ENCODE data around the gene CYYR1.

CYYR1 gene

DNA sequence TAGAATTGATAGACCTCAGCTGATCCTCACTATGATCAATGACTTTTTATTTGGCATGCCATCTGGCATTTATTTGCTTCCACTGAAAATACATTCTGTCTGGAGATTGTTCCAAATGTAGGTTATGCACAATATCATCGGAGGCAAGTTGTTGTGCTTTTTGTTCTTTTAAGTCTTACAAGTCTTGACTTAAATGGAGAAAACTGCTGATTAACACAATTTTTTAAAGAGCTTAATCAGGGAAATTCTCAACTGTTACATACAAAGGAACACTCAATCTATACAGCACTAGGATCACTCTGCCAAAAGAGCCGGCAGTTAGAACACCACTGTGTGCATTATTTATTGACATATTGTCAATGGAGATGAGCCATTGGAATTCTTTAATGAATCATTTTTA, 19.2 kb downstream of the CYYR1 start:
- no peak overlapping the region for H3K4me3 ChIP-seq (ENCODE audit: low read length)
- no peak overlapping the region for H3K9ac ChIP-seq (ENCODE audit: low read depth, low read length)
- H3K36me3 ChIP-seq (ENCODE audit: insufficient read depth, low read depth, low read length): no peaks in the 10 kb centered on the region
- H3K27me3 ChIP-seq (ENCODE audit: insufficient read depth, low read length): no peaks in the 10 kb centered on the region
- no peaks in the 10 kb centered on the region for H3K9me3 ChIP-seq (ENCODE audit: insufficient read depth, low read depth, low read length)
- H3K27ac ChIP-seq (ENCODE audit: low read length): no peak overlapping the region
- no peaks in the 10 kb centered on the region for H3K4me1 ChIP-seq (ENCODE audit: insufficient read depth, low read length)

DNA sequence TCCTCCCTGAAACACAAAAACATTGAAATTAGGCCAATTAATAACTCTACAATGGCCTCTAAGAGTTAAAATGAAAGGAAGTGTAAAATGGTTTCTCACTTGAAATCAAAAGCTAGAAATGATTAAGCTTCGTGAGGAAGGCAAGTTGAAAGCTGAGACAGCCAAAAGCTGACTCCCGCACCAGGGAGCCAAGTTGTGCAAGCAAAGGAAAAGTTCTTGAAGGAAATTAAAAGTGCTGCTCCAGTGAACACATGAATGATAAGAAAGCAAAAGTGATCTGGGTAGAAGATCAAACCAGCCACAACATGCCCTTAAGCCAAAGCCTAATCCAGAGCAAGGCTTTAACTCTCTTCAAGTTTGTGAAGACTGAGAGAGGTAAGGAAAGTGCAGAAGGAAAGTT, 22.8 kb downstream of the CYYR1 start:
- Histone ChIP-seq H3K27me3 (ENCODE audit: insufficient read depth, low read length) (no peaks in the 10 kb centered on the region), H3K9ac (ENCODE audit: low read depth, low read length) (no peak overlapping the region), H3K4me3 (ENCODE audit: low read length) (no peak overlapping the region), H3K36me3 (ENCODE audit: insufficient read depth, low read depth, low read length) (no peaks in the 10 kb centered on the region), H3K9me3 (ENCODE audit: insufficient read depth, low read depth, low read length) (no peaks in the 10 kb centered on the region), H3K4me1 (ENCODE audit: insufficient read depth, low read length) (no peaks in the 10 kb centered on the region), H3K27ac (ENCODE audit: low read length) (no peak overlapping the region)

DNA sequence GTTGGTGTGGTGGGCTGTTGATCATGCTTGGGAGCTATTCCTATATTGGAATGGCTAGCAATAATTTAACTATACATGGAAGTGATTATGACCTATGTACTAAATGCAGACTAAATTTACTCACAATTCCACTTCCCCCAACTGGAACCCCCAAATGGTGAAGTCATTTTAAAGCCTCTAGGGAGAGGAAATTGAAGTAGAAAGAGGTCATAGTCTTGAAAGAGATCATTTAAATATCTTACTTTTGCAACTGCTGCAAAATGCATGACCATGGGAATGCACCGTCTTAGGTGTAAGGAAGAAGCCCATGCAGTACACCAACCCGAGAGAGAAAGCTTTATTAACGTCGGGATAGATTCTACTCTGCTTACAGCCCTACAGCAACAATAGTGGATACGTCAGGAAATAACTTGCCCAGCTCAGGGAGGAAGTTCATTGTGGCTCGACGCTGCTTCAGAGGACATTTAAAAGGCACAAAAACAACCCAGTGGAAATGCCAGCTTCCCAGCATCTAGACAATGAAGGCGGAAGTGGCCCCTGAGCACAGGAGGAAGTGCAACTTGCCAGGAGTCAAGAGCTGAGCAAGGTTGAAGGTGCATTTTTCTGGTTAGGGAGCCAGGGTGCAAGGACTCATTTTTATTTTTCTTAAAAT, 26.5 kb downstream of the CYYR1 start:
- H3K36me3 ChIP-seq (ENCODE audit: insufficient read depth, low read depth, low read length): no peaks in the 10 kb centered on the region
- H3K4me1 ChIP-seq (ENCODE audit: insufficient read depth, low read length): no peaks in the 10 kb centered on the region
- H3K27me3 ChIP-seq (ENCODE audit: insufficient read depth, low read length): no peaks in the 10 kb centered on the region
- H3K9me3 ChIP-seq (ENCODE audit: insufficient read depth, low read depth, low read length): no peaks in the 10 kb centered on the region
- H3K4me3 ChIP-seq (ENCODE audit: low read length): no peak overlapping the region
- H3K9ac ChIP-seq (ENCODE audit: low read depth, low read length): no peak overlapping the region
- no peak overlapping the region for H3K27ac ChIP-seq (ENCODE audit: low read length)

- Histone ChIP-seq H3K4me1 (ENCODE audit: insufficient read depth, low read length) (no peaks in the 10 kb centered on the region; the same call in 1 of the 2 replicates), H3K27ac (ENCODE audit: low read length) (no peak overlapping the region), H3K4me3 (ENCODE audit: low read length) (no peak overlapping the region), H3K9me3 (ENCODE audit: insufficient read depth, low read depth, low read length) (no peaks in the 10 kb centered on the region), H3K9ac (ENCODE audit: low read depth, low read length) (no peak overlapping the region), H3K27me3 (ENCODE audit: insufficient read depth, low read length) (no peaks in the 10 kb centered on the region), H3K36me3 (ENCODE audit: insufficient read depth, low read depth, low read length) (no peaks in the 10 kb centered on the region)
These were observed 28.8 kb downstream of the CYYR1 start for GRCh38 chr21:26544201-26544775.

GRCh38 chr21:26540651-26541050, 32.4 kb downstream of the CYYR1 start:
- Histone ChIP-seq H3K4me3 (ENCODE audit: low read length) (no peak overlapping the region), H3K9me3 (ENCODE audit: insufficient read depth, low read depth, low read length) (no peaks in the 10 kb centered on the region), H3K27ac (ENCODE audit: low read length) (no peak overlapping the region), H3K27me3 (ENCODE audit: insufficient read depth, low read length) (no peaks in the 10 kb centered on the region), H3K36me3 (ENCODE audit: insufficient read depth, low read depth, low read length) (no peaks in the 10 kb centered on the region), H3K9ac (ENCODE audit: low read depth, low read length) (no peak overlapping the region), H3K4me1 (ENCODE audit: insufficient read depth, low read length) (no peaks in the 10 kb centered on the region; the same call in 1 of the 2 replicates)

DNA sequence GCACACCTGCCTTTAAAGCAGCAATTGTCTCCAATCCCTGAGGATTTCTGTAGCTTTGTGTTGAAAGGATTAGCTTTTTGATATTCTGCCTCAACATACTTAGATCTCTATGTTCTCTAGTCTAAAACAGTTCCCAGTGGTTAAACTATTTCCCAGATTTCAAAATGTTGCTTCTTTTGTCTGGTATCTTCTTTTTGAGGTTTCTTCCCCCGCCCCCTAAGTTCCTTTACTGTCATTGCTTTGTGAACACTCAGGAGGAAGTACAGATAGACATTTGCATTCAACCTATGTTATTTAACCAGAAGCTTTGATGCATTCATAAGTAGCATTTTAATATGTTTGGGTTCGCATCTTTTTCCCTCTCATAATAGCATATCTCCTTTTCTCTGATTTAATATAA, 33.5 kb downstream of the CYYR1 start:
- Histone ChIP-seq H3K27me3 (ENCODE audit: insufficient read depth, low read length) (no peaks in the 10 kb centered on the region), H3K27ac (ENCODE audit: low read length) (no peak overlapping the region), H3K4me3 (ENCODE audit: low read length) (no peak overlapping the region), H3K4me1 (ENCODE audit: insufficient read depth, low read length) (no peaks in the 10 kb centered on the region; the same call in 1 of the 2 replicates), H3K36me3 (ENCODE audit: insufficient read depth, low read depth, low read length) (no peaks in the 10 kb centered on the region), H3K9me3 (ENCODE audit: insufficient read depth, low read depth, low read length) (no peaks in the 10 kb centered on the region), H3K9ac (ENCODE audit: low read depth, low read length) (no peak overlapping the region)

GRCh38 chr21:26534517-26534916, 38.6 kb downstream of the CYYR1 start:
- Histone ChIP-seq H3K27me3 (ENCODE audit: insufficient read depth, low read length) (no peaks in the 10 kb centered on the region), H3K9me3 (ENCODE audit: insufficient read depth, low read depth, low read length) (no peaks in the 10 kb centered on the region), H3K4me1 (ENCODE audit: insufficient read depth, low read length) (peaks cover 6% of the 10 kb centered on the region), H3K27ac (ENCODE audit: low read length) (no peak overlapping the region), H3K9ac (ENCODE audit: low read depth, low read length) (no peak overlapping the region), H3K36me3 (ENCODE audit: insufficient read depth, low read depth, low read length) (no peaks in the 10 kb centered on the region), H3K4me3 (ENCODE audit: low read length) (no peak overlapping the region)

DNA sequence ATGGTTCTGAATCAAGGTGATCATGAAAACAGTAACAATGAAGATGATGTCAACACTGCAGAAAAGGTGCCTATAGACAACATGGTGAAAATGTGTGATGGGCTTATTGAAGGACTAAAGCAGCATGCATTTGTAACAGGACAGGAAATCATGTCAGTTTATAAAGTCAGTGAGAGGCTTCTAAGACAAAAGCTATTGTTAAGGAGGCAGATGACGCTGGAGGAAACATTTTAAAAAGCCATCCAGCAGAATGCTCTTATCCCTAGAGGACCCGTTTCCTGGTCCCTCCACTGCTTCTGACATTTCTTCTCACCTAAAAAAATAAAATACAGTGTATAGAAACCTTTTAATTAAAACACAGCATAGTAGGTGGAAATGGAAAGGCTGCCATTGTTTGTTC, 40.9 kb downstream of the CYYR1 start:
- H3K4me3 ChIP-seq (ENCODE audit: low read length): no peak overlapping the region
- H3K36me3 ChIP-seq (ENCODE audit: insufficient read depth, low read depth, low read length): no peaks in the 10 kb centered on the region
- H3K27me3 ChIP-seq (ENCODE audit: insufficient read depth, low read length): no peaks in the 10 kb centered on the region
- H3K9me3 ChIP-seq (ENCODE audit: insufficient read depth, low read depth, low read length): no peaks in the 10 kb centered on the region
- no peak overlapping the region for H3K27ac ChIP-seq (ENCODE audit: low read length)
- no peak overlapping the region for H3K9ac ChIP-seq (ENCODE audit: low read depth, low read length)
- H3K4me1 ChIP-seq (ENCODE audit: insufficient read depth, low read length): peaks cover 6% of the 10 kb centered on the region

GRCh38 chr21:26529526-26529925, 43.6 kb downstream of the CYYR1 start:
- H3K9me3 ChIP-seq (ENCODE audit: insufficient read depth, low read depth, low read length): no peaks in the 10 kb centered on the region
- no peaks in the 10 kb centered on the region for H3K27me3 ChIP-seq (ENCODE audit: insufficient read depth, low read length)
- H3K4me3 ChIP-seq (ENCODE audit: low read length): no peak overlapping the region
- peaks cover 6% of the 10 kb centered on the region for H3K4me1 ChIP-seq (ENCODE audit: insufficient read depth, low read length)
- no peak overlapping the region for H3K27ac ChIP-seq (ENCODE audit: low read length)
- H3K36me3 ChIP-seq (ENCODE audit: insufficient read depth, low read depth, low read length): no peaks in the 10 kb centered on the region
- no peak overlapping the region for H3K9ac ChIP-seq (ENCODE audit: low read depth, low read length)

- no peaks in the 10 kb centered on the region for H3K27me3 ChIP-seq (ENCODE audit: insufficient read depth, low read length)
- no peak overlapping the region for H3K27ac ChIP-seq (ENCODE audit: low read length)
- no peak overlapping the region for H3K4me3 ChIP-seq (ENCODE audit: low read length)
- no peaks in the 10 kb centered on the region for H3K36me3 ChIP-seq (ENCODE audit: insufficient read depth, low read depth, low read length)
- H3K4me1 ChIP-seq (ENCODE audit: insufficient read depth, low read length): peaks cover 6% of the 10 kb centered on the region
- H3K9me3 ChIP-seq (ENCODE audit: insufficient read depth, low read depth, low read length): no peaks in the 10 kb centered on the region
- H3K9ac ChIP-seq (ENCODE audit: low read depth, low read length): no peak overlapping the region
These were observed 44.2 kb downstream of the CYYR1 start for GRCh38 chr21:26528882-26529281.

- H3K9ac ChIP-seq (ENCODE audit: low read depth, low read length): no peak overlapping the region
- no peaks in the 10 kb centered on the region for H3K27me3 ChIP-seq (ENCODE audit: insufficient read depth, low read length)
- no peak overlapping the region for H3K27ac ChIP-seq (ENCODE audit: low read length)
These were observed 50.4 kb downstream of the CYYR1 start for GRCh38 chr21:26522704-26523103.

GRCh38 chr21:26519142-26519541, 53.9 kb downstream of the CYYR1 start:
- H3K27me3 ChIP-seq (ENCODE audit: insufficient read depth, low read length): no peaks in the 10 kb centered on the region
- H3K9ac ChIP-seq (ENCODE audit: low read depth, low read length): no peak overlapping the region
- H3K27ac ChIP-seq (ENCODE audit: low read length): no peak overlapping the region
- H3K9me3 ChIP-seq (ENCODE audit: insufficient read depth, low read depth, low read length): no peaks in the 10 kb centered on the region
- no peak overlapping the region for H3K4me3 ChIP-seq (ENCODE audit: low read length)
- no peaks in the 10 kb centered on the region for H3K4me1 ChIP-seq (ENCODE audit: insufficient read depth, low read length)
- no peaks in the 10 kb centered on the region for H3K36me3 ChIP-seq (ENCODE audit: insufficient read depth, low read depth, low read length)

More at GRCh38 chr21:26522704-26523103, 50.4 kb downstream of the CYYR1 start:
- H3K4me1 ChIP-seq (ENCODE audit: insufficient read depth, low read length): no peaks in the 10 kb centered on the region
- no peak overlapping the region for H3K4me3 ChIP-seq (ENCODE audit: low read length)
- H3K36me3 ChIP-seq (ENCODE audit: insufficient read depth, low read depth, low read length): no peaks in the 10 kb centered on the region
- H3K9me3 ChIP-seq (ENCODE audit: insufficient read depth, low read depth, low read length): no peaks in the 10 kb centered on the region
